H9 (cell line): ENCODE results near the gene RPS16. TPM values are rescaled to one million over a fixed set of nuclear protein-coding genes. Genes with fewer than 3 reads are reported as not detected.

Source experiments
- DNase-seq: peaks from one replicate; pipeline ENCODE4 v3.0.0-alpha.2; 2017
- H2AFZ ChIP-seq: one replicate; pipeline ENCODE4 v1.6.1; 2013; ENCODE audit warnings: mild to moderate bottlenecking, low read length, control low read depth, moderate library complexity
- H2AK5ac ChIP-seq: 2 replicates; pipeline ENCODE4 v1.6.1; 2013; ENCODE audit warnings: low read length, control low read depth, mixed read lengths; ENCODE audit not compliant: insufficient read length
- H2BK120ac ChIP-seq: one replicate; pipeline ENCODE4 v1.6.1; 2013; ENCODE audit warnings: low read depth, mild to moderate bottlenecking, low read length, control low read depth, inconsistent platforms; ENCODE audit not compliant: poor library complexity, severe bottlenecking
- H2BK12ac ChIP-seq: 2 replicates; pipeline ENCODE4 v1.6.1; 2013; ENCODE audit warnings: low read length, control low read depth, mixed read lengths, low read depth; ENCODE audit not compliant: insufficient read length
- H2BK15ac ChIP-seq: 2 replicates; pipeline ENCODE4 v1.6.1; 2013; ENCODE audit warnings: low read depth, low read length, control low read depth
- H2BK20ac ChIP-seq: one replicate; pipeline ENCODE4 v1.6.1; 2013; ENCODE audit warnings: low read depth, mild to moderate bottlenecking, low read length, control low read depth, inconsistent platforms; ENCODE audit not compliant: poor library complexity, severe bottlenecking
- H2BK5ac ChIP-seq: 2 replicates; pipeline ENCODE4 v1.6.1; 2013; ENCODE audit warnings: low read length, control low read depth, mixed read lengths; ENCODE audit not compliant: insufficient read length
- H3K14ac ChIP-seq: 2 replicates; pipeline ENCODE4 v1.6.1; 2013; ENCODE audit warnings: low read length, control low read depth; ENCODE audit not compliant: insufficient read depth
- H3K18ac ChIP-seq: 2 replicates; pipeline ENCODE4 v1.6.1; 2013; ENCODE audit warnings: low read depth, mild to moderate bottlenecking, mixed read lengths, low read length, control low read depth; ENCODE audit not compliant: insufficient read length
- H3K23ac ChIP-seq: 2 replicates; pipeline ENCODE4 v1.6.1; 2013; ENCODE audit warnings: low read length, control low read depth, mixed read lengths, low read depth; ENCODE audit not compliant: insufficient read length
- H3K23me2 ChIP-seq: 2 replicates; pipeline ENCODE4 v1.6.1; 2013; ENCODE audit warnings: low read depth, mild to moderate bottlenecking, mixed read lengths, low read length, control low read depth; ENCODE audit not compliant: insufficient read length, poor library complexity, severe bottlenecking
- H3K27ac ChIP-seq: 2 replicates; pipeline ENCODE4 v1.5.1; 2013; ENCODE audit warnings: low read length, control low read depth, mixed read lengths, low read depth; ENCODE audit not compliant: insufficient read length
- H3K27me3 ChIP-seq: 2 replicates; pipeline ENCODE4 v1.6.1; 2013; ENCODE audit warnings: low read length, control low read depth, inconsistent platforms; ENCODE audit not compliant: insufficient read depth
- H3K4ac ChIP-seq: 2 replicates; pipeline ENCODE4 v1.6.1; 2013; ENCODE audit warnings: low read depth, mild to moderate bottlenecking, control low read depth, inconsistent platforms, low read length, moderate library complexity
- H3K4me1 ChIP-seq: 2 replicates; pipeline ENCODE4 v1.6.1; 2013; ENCODE audit warnings: low read length, control low read depth, inconsistent platforms; ENCODE audit not compliant: insufficient read depth
- H3K4me2 ChIP-seq: 2 replicates; pipeline ENCODE4 v1.6.1; 2013; ENCODE audit warnings: low read length, control low read depth, mixed read lengths; ENCODE audit not compliant: insufficient read length, insufficient read depth
- H3K56ac ChIP-seq: 2 replicates; pipeline ENCODE4 v1.6.1; 2013; ENCODE audit warnings: low read depth, mild to moderate bottlenecking, mixed read lengths, low read length, control low read depth; ENCODE audit not compliant: insufficient read length
- H3K79me1 ChIP-seq: 2 replicates; pipeline ENCODE4 v1.6.1; 2013; ENCODE audit warnings: low read depth, mild to moderate bottlenecking, moderate library complexity, low read length, control low read depth, inconsistent platforms; ENCODE audit not compliant: insufficient read depth, poor library complexity, severe bottlenecking
- H3K79me2 ChIP-seq: 2 replicates; pipeline ENCODE4 v1.6.1; 2013; ENCODE audit warnings: low read length, control low read depth, inconsistent platforms; ENCODE audit not compliant: insufficient read depth
- H3K9ac ChIP-seq: 2 replicates; pipeline ENCODE4 v1.6.1; 2013; ENCODE audit warnings: low read length, control low read depth, mixed read lengths; ENCODE audit not compliant: insufficient read length; ENCODE audit errors: extremely low read depth
- H3K9me3 ChIP-seq: one replicate; pipeline ENCODE4 v1.6.1; 2013; ENCODE audit warnings: low read depth, low read length, inconsistent platforms; ENCODE audit not compliant: control insufficient read depth
- H3T11ph ChIP-seq: one replicate; pipeline ENCODE4 v1.6.1; 2013; ENCODE audit warnings: mild to moderate bottlenecking, low read length, control low read depth, inconsistent platforms
- H4K20me1 ChIP-seq: one replicate; pipeline ENCODE4 v1.6.1; 2013; ENCODE audit not compliant: control insufficient read depth, insufficient read length, insufficient read depth
- H4K5ac ChIP-seq: 2 replicates; pipeline ENCODE4 v1.6.1; 2013; ENCODE audit warnings: low read depth, mild to moderate bottlenecking, mixed read lengths, low read length, control low read depth; ENCODE audit not compliant: insufficient read length
- H4K8ac ChIP-seq: replicated peaks from 2 replicates; pipeline ENCODE4 v1.6.1; 2013; ENCODE audit warnings: low read length, control low read depth, mixed read lengths, low read depth; ENCODE audit not compliant: insufficient read length
- H4K91ac ChIP-seq: 2 replicates; pipeline ENCODE4 v1.6.1; 2013; ENCODE audit warnings: low read depth, mild to moderate bottlenecking, moderate library complexity, mixed read lengths, low read length, control low read depth; ENCODE audit not compliant: insufficient read length
- H3K27ac Mint-ChIP-seq, 3 experiments: 2 replicates in 2 of 3; 3 replicates in 1 of 3; pipeline ENCODE4 v1.8.0; 2020 to 2021; ENCODE audit warnings: mixed read lengths in 3 of 3, mild to moderate bottlenecking in 1 of 3, moderate library complexity in 1 of 3
- H3K27me3 Mint-ChIP-seq: 2 replicates; pipeline ENCODE4 v1.8.0; 2021; ENCODE audit warnings: low read depth, mild to moderate bottlenecking, moderate library complexity, mixed read lengths
- H3K36me3 Mint-ChIP-seq, 3 experiments: 2 replicates in 2 of 3; 3 replicates in 1 of 3; pipeline ENCODE4 v1.8.0; 2020 to 2021; ENCODE audit warnings: low read depth in 3 of 3, mixed read lengths in 3 of 3; ENCODE audit not compliant: insufficient read depth in 1 of 3
- H3K4me1 Mint-ChIP-seq, 2 experiments: 2 replicates each; pipeline ENCODE4 v1.8.0; 2020; ENCODE audit warnings: mixed read lengths in 2 of 2
- H3K4me3 Mint-ChIP-seq, 2 experiments: 2 replicates in 1 of 2; 3 replicates in 1 of 2; pipeline ENCODE4 v1.8.0; 2020 to 2021; ENCODE audit warnings: mild to moderate bottlenecking in 2 of 2, mixed read lengths in 2 of 2, moderate library complexity in 1 of 2
- H3K9me3 Mint-ChIP-seq, 2 experiments: 2 replicates in 1 of 2; 3 replicates in 1 of 2; pipeline ENCODE4 v1.8.0; 2020; ENCODE audit warnings: mild to moderate bottlenecking in 2 of 2, mixed read lengths in 2 of 2, moderate library complexity in 1 of 2
- WGBS: extraction: QIAGEN DNeasy Blood & Tissue Kit; methylation state at CpG from one replicate; pipeline ENCODE4 v1.1.7; 2013; ENCODE audit warnings: missing lambda C conversion rate, low lambda C conversion rate, mixed read lengths; ENCODE audit not compliant: insufficient read length; ENCODE audit errors: extremely low coverage; 5-methylcytosine and 5-hydroxymethylcytosine counted together
- total RNA-seq: library from RNA; stranded (reverse); gene quantifications from 2 replicates; pipeline ENCODE4 v1.2.1, GENCODE V29; 2021
- TF ChIP-seq, protein P1 (sequence below): fragments of 200-600 bp; sonication (generic); conservative IDR thresholded peaks from 3 replicates; pipeline ENCODE4 v1.8.0; 2021; ENCODE audit warnings: antibody characterized with exemption, mild to moderate bottlenecking

Gene RPS16
- total RNA-seq, 1 experiment from 2014 or later = 2,711 TPM

DNA sequence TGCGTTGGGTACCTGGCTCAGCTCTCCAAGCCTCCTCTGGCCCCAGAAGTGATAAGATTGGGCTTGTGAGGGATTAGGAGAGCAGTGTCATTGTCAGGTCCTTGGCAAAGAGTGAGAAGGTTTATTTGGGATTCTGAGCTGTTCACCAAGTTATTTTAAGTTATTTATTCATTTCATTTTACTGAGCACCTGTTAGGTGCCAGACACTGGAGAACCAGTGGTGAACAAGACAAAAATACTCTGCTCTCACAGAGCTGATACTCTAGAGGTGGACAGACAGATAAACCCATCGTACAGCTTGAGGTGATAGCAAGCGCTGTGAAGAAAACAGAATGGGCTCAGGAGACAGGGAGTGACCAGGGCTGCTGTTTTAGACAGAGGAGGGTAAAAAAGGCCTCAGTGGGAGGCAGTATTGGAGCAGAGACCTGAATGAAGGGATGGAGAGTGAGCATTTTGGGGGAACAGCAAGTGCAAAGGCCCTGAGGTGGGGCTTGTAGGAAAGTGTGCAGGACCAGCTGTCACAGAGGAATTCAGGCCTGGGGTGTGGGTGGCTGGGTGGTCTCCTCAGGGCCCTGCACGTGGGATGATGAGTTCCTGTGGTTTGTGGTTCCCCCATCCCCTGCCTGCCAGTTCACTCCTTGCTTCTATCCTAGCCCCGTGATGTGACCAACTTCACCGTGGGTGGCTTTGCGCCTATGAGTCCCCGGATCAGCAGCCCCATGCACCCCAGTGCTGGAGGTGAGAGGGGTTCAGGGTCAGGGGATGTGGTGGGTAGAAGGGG lies 36.2 kb upstream of the RPS16 start:
- TF ChIP-seq, protein P1, sequence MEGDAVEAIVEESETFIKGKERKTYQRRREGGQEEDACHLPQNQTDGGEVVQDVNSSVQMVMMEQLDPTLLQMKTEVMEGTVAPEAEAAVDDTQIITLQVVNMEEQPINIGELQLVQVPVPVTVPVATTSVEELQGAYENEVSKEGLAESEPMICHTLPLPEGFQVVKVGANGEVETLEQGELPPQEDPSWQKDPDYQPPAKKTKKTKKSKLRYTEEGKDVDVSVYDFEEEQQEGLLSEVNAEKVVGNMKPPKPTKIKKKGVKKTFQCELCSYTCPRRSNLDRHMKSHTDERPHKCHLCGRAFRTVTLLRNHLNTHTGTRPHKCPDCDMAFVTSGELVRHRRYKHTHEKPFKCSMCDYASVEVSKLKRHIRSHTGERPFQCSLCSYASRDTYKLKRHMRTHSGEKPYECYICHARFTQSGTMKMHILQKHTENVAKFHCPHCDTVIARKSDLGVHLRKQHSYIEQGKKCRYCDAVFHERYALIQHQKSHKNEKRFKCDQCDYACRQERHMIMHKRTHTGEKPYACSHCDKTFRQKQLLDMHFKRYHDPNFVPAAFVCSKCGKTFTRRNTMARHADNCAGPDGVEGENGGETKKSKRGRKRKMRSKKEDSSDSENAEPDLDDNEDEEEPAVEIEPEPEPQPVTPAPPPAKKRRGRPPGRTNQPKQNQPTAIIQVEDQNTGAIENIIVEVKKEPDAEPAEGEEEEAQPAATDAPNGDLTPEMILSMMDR = no peak
- H3K4me2 ChIP-seq = no peak overlapping the region
- no peak overlapping the region for H4K5ac ChIP-seq
- no peaks in the 10 kb centered on the region for H4K20me1 ChIP-seq
- no peak overlapping the region for H4K91ac ChIP-seq
- no peaks in the 10 kb centered on the region for H3K79me1 ChIP-seq
- H3K18ac ChIP-seq = no peak overlapping the region
- H3K23ac ChIP-seq = no peak overlapping the region
- H3T11ph ChIP-seq = no peak overlapping the region
- no peak overlapping the region for H2BK120ac ChIP-seq
- H3K23me2 ChIP-seq = no peaks in the 10 kb centered on the region
- H4K8ac ChIP-seq = no peak overlapping the region
- H3K56ac ChIP-seq = no peak overlapping the region
- no peaks in the 10 kb centered on the region for H3K27me3 ChIP-seq
- H3K4me1 Mint-ChIP-seq = peaks cover 0 to 5% of the 10 kb centered on the region in 2 experiments; a peak in 1 of 4 replicates
- H2AFZ ChIP-seq = no peak overlapping the region
- H2BK5ac ChIP-seq = no peak overlapping the region
- H3K9me3 Mint-ChIP-seq = no peaks in the 10 kb centered on the region; a peak in 1 of 5 replicates
- H3K27me3 Mint-ChIP-seq = no peaks in the 10 kb centered on the region; the same call in 1 of the 2 replicates
- no peak overlapping the region for H2BK12ac ChIP-seq
- H3K27ac ChIP-seq = no peak overlapping the region
- DNase-seq = no peak
- H3K36me3 Mint-ChIP-seq = peaks cover 53 to 85% (median 80%) of the 10 kb centered on the region in 3 experiments; a peak in 6 of 7 replicates
- H3K4me1 ChIP-seq = no peaks in the 10 kb centered on the region
- no peak overlapping the region for H2AK5ac ChIP-seq
- no peak overlapping the region for H3K27ac Mint-ChIP-seq
- no peak overlapping the region for H2BK20ac ChIP-seq
- WGBS = no CpG with 5 or more reads among the region's 8 CpGs
- no peaks in the 10 kb centered on the region for H3K9me3 ChIP-seq
- H3K4me3 Mint-ChIP-seq = no peak overlapping the region
- no peak overlapping the region for H3K14ac ChIP-seq
- no peak overlapping the region for H2BK15ac ChIP-seq
- no peak overlapping the region for H3K4ac ChIP-seq
- no peak overlapping the region for H3K9ac ChIP-seq
- H3K79me2 ChIP-seq = no peaks in the 10 kb centered on the region
